Stimulated activated CD4-positive, alpha-beta T cell treated with anti-CD3 and anti-CD28 coated beads, Interleukin-2, amount 100 ng/mL, for 4 hours (primary cell): ENCODE data around the gene MSRB1.
"Not testable (repeated sequence)": the region's sequence is repeated elsewhere in the genome, so short reads cannot be mapped to it uniquely, and the experiment has no call there.

Experiments
- DNase-seq: peaks from one replicate; pipeline ENCODE4 v3.0.0-alpha.2; 2020; ENCODE audit warnings: low read depth

Gene MSRB1

DNA sequence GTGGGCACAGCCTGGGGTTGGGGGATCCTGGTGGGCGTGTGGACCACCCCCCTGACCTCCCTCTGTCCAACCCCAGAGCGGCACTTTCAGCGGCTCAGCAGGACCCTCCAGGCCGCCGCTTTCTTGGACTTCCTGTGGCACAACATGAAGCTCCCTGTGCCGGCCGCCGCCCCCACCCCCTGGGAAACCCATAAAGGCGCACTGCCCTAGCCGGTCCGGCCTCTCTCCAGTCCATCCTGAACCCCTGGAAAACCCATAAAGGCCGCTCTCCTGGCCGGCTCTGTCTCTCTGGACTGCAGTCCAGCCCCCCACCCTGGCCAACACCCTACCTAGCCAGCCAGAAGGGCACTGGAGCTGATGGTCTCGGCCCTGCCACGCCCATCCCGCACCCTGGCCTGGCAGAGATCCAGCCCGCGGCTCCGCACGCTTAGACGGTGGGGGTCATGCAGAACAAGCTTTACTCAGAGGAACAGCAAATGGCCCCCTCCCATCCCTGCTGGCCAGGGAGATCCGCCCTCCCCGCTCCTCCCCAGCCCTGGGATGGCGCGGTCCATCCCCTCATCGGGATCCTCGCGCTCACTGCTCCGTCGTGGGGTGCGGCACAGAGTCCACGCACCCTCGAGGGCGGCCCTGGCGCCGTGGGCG, 35.6 kb upstream of the MSRB1 start:
- DNase-seq, result no peak

DNA sequence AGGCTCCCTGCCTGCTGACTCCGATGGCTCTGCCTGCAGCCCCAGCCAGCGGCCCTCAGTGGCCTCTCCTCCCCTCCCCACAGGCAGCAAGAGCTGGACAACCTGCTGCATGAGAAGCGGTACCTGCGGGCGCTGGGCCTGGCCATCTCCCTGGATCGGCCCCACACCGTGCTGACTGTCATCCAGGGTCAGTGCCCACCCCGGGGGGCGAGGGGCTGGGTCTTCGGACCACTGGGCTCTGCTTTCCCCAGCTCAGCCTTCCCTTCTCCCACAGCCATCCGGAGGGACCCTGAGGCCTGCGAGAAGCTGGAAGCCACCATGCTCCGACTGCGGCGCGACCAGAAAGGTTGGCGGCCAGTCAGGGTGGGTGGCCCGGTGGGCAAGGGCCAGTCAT, 34.9 kb upstream of the MSRB1 start:
- DNase-seq, result no peak

DNA sequence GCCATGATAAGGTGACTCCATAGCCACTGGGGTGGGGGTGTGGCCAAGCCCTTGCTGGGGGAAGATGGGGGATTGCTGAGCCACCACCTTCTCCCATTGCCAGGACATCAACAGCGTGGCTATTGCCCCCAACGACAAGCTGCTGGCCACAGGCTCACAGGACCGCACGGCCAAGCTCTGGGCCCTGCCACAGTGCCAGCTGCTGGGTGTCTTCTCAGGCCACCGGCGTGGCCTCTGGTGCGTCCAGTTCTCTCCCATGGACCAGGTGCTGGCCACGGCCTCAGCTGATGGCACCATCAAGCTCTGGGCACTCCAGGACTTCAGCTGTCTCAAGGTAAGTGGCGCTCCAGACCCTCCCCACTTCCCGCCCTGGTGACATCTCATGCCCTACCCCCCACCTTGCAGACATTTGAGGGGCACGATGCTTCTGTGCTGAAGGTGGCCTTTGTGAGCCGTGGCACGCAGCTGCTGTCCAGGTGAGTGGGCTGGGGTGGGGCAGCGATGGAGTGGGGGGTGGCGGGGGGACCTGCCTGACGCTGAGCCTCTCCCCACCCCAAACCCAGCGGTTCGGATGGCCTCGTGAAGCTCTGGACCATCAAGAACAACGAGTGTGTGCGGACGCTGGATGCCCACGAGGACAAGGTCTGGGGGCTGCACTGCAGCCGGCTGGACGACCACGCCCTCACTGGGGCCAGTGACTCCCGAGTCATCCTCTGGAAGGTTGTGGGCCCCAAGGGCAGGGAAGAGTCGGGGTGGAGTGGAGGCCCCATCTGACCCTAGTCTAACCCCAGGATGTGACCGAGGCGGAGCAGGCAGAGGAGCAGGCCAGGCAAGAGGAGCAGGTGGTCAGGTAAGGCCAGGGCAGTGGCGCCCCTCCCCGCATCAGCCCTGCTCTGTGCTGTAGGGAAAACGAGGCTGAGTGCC, 34.2 kb upstream of the MSRB1 start:
- no peak for DNase-seq

DNA sequence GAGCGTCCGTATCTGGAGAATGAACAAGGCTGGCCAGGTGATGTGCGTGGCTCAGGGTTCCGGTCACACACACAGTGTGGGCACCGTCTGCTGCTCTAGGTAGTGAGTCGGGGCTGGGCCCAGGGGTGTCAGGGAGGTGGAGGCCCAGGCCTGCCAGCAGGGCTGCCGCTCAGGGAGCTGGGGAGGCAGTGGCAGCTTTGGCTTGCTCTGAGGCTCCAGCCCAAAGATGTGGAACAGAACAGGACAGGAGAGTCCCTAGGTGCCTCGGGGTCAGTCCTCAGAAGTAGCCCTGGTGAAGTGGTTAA, 33.2 kb upstream of the MSRB1 start:
- no peak for DNase-seq

DNA sequence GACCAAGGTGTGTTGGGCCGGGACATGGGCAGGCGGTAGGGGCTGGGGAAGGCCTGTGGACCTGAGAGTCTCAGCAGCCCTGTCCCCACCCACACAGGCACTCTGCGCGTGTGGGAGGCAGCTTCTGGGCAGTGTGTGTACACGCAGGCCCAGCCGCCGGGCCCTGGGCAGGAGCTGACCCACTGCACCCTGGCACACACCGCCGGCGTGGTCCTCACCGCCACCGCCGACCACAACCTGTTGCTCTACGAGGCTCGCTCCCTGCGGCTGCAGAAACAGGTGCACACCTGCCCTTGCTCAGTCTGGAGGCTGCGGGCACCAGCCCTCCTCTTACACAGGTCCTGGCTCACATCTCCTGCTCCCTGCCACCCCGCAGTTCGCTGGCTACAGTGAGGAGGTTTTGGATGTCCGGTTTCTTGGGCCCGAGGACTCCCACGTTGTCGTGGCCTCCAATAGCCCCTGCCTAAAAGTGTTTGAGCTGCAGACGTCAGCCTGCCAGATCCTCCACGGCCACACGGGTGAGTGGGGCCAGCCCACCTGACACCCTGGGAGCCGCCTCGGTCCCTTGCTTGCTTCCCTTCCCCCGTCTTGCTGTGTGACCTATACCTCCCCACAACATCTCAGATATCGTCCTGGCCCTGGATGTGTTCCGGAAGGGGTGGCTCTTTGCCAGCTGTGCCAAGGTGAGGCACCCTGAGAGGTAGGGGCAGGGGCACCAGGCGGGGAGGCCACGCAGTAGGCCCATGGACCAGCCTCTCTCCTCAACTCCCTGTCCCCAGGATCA, 32.6 kb upstream of the MSRB1 start:
- no peak for DNase-seq

DNA sequence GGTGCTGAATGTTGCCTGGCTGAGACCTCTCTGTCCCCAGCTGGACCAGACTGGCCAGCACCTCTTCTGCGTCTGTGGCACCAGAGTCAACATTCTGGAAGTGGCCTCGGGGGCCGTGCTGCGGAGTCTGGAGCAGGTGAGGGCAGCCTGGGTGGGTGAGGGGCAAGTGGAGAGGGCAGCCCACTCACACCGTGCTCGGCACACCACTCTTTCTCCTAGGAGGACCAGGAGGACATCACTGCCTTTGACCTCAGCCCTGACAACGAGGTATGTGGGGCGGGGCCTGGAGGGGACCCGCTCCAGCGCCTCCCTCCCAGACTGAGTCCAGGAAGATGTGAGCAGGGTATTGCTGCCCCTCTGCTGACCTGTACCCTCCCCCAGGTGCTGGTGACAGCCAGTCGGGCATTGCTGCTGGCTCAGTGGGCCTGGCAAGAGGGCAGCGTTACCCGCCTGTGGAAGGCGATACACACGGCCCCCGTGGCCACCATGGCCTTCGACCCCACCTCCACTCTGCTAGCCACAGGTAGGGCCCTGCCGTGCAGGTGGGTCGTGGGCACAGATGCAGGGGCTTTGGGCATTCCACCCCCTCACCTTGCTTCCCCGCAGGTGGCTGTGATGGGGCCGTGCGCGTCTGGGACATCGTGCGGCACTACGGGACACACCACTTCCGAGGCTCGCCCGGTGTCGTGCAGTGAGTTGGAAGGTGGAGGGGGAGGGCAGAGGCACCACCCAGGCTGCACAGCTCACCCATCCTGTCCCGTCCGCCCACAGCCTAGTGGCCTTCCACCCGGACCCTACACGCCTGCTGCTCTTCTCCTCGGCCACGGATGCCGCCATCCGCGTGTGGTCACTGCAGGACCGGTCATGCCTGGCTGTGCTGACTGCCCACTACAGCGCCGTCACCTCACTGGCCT, 31.4 kb upstream of the MSRB1 start:
- DNase-seq, result no peak

DNA sequence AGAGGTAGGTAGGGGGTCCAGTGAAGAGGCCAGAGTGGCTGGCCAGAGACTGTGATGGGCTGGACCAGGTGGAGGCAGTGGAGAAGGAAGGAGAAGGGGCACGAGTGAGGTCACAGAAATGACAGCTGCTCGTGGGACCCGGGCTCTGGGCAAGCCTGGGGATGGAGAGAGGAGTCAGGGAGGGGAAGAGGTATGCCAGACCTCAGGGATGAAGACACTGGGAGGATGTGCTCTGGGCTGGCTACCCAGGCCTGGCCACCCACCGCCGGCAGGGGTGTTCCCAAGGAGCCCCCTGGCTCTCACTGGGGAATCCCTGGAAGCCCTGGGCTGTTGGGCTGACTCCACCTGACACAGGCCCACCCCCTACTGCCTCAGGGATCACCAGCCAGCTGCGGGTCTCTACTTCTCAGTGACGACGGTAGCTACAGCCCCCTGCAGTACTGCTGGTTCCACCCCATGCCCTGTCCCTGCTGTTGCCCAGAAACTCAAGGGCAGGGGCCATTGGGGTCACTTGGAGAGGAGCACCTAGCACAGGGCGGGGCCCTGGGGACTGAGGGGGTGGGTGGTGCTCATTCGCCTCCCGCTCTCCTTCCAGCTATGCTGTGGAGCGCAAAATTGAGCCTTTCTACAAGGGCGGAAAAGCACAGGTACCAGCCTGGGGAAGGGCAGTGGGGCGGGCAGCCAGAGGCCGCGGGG, 30.6 kb upstream of the MSRB1 start:
- DNase-seq, result no peak

DNA sequence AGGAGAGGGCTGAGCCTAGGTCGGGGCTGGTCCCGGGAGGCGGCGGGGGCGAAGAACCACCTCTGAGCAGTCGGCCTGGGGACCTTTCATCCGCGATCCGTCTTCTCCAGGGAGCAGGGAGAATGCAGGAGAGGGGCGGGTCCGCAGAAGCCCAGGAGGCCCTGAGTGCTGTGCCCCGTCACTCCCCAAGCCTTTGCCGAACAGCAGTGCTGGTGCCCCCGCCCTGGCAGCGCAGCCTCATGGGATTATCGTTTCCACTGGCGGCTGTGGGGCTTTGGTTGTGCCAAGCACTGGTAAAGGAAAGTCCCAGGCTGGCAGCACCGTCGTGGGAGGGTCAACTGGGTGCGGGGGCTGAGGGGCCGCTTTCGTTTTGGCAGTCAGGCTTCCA, 29.5 kb upstream of the MSRB1 start:
- no peak for DNase-seq

DNA sequence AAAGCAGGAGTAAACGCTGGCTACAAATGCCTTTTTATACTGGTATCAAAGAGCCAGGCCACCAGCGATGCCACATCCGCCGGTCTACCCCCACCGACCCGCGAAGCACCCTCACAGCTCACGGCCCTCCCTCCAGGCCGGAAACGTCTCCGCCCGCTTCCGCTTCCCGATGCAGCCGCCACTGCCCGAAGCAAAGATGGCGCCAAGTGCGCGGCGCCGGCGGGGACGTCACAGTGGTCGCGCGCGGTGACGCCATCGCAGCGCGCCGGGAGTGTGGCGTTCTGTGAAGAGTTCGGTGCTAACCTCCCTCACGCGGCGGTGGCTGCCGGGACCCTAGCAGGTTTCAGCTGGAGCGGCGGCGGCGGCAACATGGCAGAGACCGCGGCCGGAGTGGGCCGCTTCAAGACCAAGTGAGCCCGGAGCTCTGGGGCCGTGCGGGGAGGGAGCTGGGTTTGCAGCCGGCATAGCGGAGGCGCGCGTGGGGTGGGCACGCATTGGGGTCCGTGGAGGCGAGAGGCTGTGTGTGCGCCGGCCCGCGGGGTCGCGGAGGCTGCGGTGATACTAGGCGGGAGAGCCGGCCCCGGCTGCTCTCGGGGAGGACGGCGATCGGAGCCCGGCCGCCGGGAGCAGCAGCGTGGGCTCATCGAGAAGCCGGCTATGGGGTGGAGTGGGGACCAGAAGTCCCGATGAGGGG, 28.9 kb upstream of the MSRB1 start, which contains the start of gene TBL3:
Gene TBL3, plus strand, starts transcription at position 258 of the 694 bp plus-strand sequence. Its CDS starts 112 bp downstream, at position 370.
- DNase-seq, result peak; percentile 92

DNA sequence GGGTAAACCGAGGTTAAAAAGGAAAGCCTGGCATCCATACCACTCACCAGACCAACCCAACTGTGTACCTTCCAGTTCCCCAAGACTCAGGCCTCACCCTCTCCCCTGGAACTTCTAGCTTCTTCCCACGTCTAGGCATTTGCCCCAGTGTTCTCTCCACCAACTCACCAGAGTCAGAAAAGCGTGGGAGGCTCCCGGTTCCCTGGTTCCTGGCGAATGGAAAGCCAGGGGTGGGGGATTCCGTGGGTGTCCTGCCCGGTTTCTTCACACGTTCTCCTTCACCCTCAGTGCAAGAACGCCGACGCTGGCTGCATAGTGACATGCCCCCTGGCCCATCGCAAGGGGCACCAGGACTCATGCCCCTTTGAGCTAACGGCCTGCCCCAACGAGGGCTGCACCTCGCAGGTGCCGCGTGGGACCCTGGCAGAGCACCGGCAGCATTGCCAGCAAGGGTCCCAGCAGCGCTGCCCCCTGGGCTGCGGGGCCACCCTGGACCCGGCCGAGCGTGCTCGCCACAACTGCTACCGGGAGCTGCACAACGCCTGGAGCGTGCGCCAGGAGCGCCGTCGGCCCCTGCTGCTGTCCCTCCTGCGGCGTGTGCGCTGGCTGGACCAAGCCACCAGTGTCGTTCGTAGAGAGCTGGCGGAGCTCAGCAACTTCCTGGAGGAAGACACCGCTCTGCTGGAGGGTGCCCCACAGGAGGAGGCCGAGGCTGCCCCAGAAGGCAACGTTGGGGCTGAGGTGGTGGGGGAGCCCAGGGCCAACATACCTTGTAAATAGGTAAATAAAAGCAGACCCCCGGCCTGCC, 25.4 kb upstream of the MSRB1 start:
- DNase-seq, result no peak

DNA sequence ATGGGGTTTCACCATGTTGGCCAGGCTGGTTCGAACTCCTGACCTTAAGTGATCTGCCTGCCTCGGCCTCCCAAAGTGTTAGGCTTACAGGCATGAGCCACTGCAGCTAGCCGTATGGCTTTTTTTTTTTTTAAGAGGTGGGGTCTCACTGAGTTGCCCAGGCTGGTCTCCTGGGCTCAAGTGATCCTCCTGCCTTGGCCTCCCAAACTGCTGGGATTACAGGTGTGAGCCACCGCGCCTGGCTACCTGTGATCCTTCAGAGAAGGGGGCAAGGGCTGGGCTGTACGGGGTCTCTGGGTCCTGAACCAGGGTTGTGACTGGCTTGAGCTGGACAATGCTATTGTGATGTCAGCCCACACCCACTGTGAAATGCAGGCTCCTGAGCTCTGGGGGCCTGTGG, 23.5 kb upstream of the MSRB1 start, which contains the start of gene RNF151:
Gene RNF151, plus strand, starts transcription at position 397 of the 400 bp plus-strand sequence. CDS start 26 bp downstream, outside the sequence.
- no peak for DNase-seq

DNA sequence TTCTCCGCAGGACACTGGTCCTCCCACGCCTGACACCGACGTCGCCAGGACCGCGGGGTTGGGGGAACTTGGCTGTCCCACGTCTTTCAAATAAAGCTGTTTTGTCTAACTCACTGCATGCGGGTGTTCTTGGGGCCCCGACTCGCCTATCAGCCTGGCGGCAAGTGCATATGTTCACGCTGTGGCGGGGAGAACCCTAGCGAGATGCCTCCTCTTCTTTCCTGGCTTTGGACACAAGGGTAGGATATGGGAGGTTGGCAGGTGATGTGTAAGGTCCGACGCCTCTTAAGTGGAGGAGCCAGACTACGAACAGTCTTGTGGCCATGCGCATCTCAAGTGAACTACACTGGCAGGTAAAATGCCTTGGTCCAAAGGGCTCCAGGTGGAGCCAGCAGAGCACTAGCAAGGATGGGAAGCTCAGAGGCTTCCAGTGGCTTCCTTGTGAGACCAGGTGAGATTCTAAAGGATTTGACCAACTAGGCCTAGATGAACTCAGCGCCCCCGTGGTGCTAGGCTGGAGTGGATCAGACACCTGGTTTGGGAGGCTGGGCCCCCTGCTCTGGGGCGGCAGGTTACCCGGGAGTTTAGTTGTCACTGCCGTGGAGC, 22.5 kb upstream of the MSRB1 start:
- DNase-seq, result no peak

DNA sequence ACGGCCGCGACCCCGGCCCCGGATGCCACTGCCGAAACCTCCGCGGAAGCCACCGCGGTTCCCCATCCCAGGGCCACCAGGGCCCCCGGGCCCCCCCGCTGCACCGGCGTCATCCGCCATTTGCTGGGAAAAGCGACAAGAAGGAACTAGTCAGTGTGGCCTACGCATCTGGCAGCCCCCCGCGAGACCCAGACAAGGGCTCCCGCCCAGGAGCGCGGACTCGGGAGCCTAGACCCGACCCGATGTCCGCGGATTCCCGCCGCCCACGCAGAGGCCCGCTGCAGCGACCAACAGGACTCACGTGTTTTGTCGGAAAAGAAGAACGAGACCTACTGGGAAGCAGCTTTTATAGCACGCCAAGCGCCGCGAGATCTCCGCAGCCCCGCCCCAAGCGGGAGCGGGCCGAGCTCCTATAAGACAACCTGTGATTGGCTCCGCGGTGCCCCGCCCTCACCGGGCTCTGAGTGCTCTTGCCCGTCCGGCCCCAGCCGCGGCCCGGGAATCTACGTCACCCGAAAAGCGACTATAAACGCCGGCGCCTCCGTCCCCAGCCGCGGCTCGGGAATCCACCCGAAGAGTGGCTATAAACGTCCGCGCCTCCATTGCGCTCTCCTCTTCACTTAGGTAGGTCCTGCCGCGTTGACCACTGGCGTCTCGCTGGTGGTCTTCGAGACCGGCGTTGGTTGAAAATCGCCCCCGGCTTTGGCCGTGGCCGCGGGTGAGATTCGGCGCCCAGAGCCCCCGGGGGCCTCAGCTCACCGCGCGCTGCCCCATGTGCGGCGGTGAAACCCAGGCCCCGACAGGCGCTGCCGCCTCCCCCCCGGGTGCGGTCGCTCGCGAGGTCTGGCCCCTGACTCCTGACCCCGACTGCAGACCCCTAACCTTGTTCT, 21.8 kb upstream of the MSRB1 start, which contains the start of gene RPS2:
Gene RPS2, minus strand, starts transcription at position 321 of the 890 bp plus-strand sequence. Its CDS starts 201 bp downstream, at position 120.
- peak; percentile 96 for DNase-seq

DNA sequence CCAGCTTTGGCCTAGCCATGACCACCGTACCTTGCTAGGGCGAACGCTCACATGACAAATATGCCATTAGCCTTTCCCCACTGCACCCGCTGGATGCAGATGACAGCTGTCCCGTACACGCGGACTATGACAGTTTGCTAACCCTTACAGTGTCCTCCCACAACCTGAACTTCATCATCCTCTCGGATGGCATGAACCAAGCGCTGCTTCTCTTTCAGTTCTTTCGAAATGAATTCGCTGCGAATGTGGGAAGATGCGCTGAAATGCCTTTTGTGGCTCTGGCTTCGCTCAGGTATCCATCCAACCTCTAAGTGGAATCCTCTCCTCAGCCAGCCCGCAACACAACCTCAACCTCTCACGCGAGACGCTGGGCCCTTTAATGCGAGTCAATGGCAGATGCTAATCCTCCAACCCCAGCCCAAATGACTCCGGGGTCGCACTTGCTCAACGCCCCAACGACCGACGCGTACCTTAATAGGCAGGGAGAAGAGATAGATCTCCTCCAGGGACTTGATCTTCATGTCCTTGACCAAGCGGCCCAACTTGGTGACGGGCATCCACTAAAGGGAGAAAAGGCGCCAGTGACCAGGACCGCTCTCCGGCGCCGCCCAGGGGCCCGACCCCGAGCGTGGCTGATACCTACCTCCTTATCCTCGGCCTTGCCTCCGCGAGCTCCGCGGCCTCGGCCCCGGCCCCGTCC, 21.0 kb upstream of the MSRB1 start:
- DNase-seq, result no peak

DNA sequence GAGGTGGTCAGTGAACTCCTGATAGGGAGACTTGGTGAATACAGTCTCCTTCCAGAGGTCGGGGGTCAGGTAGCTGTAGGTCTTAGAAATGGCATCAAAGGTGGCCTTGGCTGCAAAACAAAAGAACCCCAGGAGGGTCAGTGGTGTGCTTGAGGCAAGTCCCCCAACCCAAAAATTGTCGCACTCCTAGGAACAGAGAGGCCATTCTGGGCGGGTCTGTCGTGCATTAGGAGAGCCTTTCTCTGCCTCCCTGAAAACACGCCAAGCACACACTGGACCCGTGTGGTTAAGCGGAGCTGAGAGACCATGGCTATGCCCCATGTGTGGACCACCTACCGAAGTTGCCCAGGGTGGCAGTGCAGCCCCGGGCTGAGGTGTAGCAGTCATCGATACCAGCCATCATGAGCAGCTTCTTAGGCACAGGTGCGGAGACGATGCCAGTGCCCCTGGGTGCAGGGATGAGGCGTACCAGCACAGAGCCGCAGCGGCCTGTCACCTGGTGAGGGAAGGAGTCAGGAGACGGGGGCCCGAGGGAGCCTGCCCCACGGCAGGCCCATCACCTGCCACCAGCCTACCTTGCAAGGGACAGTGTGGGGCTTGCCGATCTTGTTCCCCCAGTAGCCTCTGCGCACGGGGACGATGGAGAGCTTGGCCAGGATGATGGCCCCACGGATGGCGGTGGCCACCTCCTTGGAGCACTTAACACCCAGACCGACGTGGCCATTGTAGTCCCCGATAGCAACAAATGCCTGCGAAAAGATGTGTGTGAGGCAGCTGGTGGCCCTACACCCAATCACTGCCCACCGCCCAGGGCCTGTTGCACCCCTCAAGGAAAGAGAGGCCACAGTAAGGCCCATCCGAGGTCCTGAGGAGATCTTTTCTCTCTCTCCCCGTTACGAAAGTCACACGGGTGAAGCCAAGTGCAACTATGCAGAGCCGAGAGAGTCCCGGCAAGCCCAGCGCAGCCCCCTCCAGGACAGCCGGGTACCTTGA, 19.5 kb upstream of the MSRB1 start:
- DNase-seq, result not testable (repeated sequence)

DNA sequence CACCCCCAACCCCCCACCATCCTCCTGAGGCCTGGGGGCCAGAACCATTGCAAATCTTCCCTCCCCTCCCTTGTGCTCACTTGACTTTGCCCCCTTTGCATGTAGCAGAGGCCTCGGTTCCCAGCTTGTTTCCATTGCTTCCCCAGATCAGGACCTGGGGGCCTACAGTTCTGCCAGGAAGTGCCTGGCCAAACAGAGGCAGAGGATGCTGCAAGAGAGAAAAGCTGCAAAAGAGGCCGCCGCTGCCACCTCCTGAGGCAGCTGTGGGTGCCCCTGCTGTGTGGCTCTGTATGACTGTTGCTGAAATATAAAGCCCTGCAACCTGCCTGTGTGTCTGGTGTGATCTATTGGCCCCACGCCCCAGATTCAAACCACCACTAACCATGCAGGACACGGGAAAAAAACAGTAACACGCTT, 18.7 kb upstream of the MSRB1 start:
- no peak for DNase-seq
